DOHH2 (cell line): ENCODE results near the gene BCO1.

ENCODE experiments used
- EZH2phosphoT487 ChIP-seq: fragments of 200-600 bp; sonication (generic); IDR thresholded peaks from 2 replicates; pipeline ENCODE4 v1.6.1; 2017; ENCODE audit warnings: borderline replicate concordance, mild to moderate bottlenecking, antibody characterized with exemption, low read length, moderate library complexity, mixed read lengths
- TF ChIP-seq, protein P1 (sequence below): fragments of 200-600 bp; sonication (generic); IDR thresholded peaks from one replicate; pipeline ENCODE4 v1.5.1; 2014; ENCODE audit warnings: antibody characterized with exemption, mild to moderate bottlenecking, low read depth, low read length; ENCODE audit not compliant: poor library complexity, severe bottlenecking

DNA sequence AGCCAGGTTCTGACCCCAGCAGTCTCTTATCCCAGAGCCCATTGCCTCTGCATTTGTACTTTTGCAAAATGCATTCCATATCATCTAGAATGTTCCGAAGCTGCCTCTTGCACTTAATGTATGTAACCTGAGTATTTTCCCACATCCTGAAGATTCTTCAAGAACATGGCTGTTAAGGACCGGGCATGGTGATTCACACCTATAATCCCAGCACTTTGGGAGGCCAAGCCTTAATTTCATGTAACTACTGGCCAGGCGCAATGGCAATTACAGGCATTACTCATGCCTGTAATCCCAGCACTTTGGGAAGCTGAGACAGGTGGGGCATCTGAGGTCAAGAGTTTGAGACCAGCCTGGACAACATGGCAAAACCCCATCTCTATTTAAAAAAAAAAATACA is 44.6 kb downstream of the BCO1 start:
- TF ChIP-seq, protein P1, sequence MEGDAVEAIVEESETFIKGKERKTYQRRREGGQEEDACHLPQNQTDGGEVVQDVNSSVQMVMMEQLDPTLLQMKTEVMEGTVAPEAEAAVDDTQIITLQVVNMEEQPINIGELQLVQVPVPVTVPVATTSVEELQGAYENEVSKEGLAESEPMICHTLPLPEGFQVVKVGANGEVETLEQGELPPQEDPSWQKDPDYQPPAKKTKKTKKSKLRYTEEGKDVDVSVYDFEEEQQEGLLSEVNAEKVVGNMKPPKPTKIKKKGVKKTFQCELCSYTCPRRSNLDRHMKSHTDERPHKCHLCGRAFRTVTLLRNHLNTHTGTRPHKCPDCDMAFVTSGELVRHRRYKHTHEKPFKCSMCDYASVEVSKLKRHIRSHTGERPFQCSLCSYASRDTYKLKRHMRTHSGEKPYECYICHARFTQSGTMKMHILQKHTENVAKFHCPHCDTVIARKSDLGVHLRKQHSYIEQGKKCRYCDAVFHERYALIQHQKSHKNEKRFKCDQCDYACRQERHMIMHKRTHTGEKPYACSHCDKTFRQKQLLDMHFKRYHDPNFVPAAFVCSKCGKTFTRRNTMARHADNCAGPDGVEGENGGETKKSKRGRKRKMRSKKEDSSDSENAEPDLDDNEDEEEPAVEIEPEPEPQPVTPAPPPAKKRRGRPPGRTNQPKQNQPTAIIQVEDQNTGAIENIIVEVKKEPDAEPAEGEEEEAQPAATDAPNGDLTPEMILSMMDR = no peak
- TF ChIP-seq EZH2phosphoT487 = no peak
